GM19025 (cell line): ENCODE results near the gene ZNF468.
"Not testable (repeated sequence)": the region's sequence is repeated elsewhere in the genome, so short reads cannot be mapped to it uniquely, and the experiment has no call there.

Source experiments
- ATAC-seq: cut with Tn5 transposase; IDR thresholded peaks from one replicate; pipeline ENCODE4 v1.9.1; 2021; ENCODE audit warnings: mild to moderate bottlenecking, low read depth, moderate library complexity; ENCODE audit not compliant: unreplicated experiment

ZNF468 gene

DNA sequence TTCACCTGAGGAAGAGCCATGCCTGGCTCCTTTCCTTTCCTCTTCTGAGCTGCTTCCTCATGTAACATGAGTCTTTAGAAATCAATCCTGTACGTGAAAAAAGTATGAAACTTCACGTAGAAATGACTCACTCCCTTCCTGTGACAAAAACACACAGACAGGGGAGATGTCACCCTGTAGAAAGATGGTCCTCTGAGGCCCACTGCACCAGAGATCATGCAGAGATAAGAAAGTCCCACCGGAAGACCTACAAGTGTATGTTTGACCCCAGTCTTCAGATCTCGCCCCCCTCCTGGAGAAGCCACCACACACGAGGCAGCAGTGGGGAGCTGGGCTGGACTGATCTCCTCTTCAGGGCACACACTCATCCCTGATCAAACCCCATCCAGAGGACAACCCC, 23.9 kb downstream of the ZNF468 start:
- not testable (repeated sequence) for ATAC-seq

DNA sequence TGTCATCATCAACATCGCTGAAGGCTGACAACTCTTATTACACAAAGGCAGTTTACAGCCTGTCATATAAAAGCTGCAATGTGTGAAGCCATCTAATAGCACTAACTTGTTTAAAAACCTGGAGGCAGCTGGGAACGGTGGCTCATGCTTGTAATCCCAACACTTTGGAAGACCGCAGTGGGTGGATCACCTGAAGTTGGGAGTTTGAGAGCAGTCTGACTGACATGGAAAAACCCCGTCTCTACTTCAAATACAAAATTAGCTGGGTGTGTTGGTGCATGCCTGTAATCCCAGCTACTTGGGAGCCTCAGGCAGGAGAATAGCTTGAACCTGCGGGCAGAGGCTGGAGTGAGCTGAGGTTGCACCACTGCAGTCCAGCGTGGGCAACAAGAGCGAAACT, 27.6 kb downstream of the ZNF468 start:
- ATAC-seq = not testable (repeated sequence)

- no peak for ATAC-seq
These were observed 31.7 kb downstream of the ZNF468 start for GRCh38 chr19:52825765-52826164.

DNA sequence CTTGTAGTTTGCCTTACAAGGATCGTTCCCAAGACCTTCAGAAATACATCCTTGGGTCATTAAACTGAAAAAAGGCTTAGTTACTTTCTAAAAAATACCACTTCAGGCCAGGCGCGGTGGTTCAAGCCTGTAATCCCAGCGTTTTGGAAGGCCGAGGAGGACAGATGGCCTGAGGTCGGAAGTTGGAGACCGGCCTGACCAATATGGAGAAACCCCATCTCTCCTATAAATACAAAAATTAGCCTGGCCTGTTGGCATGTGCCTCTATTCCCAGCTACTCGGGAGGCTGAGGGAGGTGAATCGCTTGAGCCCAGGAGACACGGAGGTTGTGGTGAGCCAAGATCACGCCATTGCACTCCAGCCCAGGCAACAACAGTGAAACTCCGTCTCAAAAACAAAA, 33.7 kb downstream of the ZNF468 start:
- ATAC-seq = no peak

DNA sequence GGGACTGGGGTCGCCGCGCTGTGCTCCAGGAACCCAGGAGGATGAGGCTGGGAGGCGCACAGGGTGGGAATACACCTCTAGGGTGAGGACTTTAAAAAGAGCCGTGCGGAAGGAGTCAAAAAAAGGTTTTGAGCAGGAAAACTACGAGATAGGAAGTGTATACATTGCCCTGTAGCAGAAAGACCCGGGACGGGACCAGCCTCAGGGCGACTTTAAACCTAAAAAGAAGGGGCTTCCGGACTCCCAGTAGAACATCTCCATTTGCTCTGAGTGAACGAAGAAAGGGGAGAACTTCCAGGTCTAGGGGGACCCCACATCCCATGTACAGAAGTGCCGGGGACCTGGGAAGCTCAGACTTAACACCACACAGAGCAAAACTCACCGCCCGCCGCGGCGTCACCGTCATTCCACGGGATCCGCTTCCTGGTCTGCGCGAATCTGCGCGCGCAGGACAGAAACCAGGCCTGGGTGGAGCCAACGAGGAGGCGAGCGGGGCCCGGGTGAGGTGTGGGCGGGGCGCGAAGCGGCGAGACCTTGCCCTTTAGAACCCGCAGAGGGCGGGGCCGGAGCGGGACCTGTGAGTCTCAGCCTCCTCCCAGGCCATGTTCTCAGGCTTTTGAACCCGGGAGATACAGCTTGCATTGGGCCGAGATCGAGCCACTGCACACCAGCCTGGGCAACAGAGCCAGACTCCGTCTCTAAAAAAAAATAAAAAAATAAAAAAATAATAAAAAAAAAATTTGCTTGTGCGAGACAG, 36.0 kb downstream of the ZNF468 start, which contains the start of gene ZNF28:
Gene ZNF28 (minus strand): TSS at position 430 of the 757 bp plus-strand sequence. CDS start 3,675 bp downstream, outside the sequence.
- ATAC-seq = peak; percentile 95

DNA sequence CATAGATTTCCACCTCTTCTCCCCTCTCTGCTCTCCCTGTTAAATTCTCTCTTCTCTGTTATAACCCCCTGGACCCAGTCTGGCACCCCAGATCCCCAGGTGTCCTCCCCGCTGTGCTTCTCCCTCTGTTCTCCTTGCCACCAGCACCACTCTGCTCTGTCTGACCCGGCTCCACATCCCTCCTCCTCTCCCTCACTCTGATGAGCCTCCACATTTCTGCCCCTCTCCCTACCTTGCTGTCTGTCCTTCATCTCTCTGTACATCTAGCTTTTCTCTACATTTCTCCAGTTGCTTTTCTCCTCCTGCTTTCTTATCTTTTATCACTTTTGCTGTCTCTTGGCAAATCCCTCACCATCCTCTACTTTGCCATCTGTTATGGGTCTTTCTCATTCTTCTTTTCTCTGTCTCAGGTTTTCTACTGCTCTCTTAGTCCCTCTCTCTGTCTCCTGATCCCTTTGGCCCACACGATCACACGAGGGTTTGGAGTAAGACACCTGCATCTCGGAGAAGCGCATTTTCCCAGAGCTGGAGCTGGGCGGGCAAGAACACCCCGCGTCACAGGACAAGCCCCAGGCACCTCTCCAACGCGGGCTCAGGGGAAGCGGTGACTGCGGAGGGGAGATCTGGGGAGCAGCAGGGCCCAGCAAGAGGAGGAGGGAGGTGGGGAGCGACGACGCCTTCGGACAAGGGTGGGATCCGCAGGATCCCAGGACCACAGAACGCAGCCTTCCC, 36.8 kb downstream of the ZNF468 start:
- peak; percentile 11 for ATAC-seq

DNA sequence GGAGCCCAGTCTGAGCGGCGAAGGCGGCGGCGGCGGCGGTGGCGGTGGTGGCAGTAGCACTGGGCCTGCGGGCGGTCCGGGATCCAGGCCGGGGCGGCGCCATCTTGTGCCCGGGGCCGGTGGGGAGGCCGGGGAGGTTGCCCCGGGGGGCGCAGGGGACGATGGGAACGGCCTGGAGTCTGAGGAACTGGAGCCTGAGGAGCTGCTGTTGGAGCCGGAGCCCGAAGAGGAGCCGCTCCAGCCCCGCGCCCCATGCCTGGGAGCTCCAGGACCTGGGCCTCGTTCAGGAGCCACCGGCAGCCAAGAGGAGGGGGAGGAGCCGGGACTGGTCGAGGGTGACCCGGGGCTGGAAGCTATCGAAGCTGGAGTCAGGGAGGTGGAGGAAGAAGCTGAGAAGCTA, 47.6 kb downstream of the ZNF468 start:
- ATAC-seq = no peak

- not testable (repeated sequence) for ATAC-seq
These were observed 57.3 kb downstream of the ZNF468 start for GRCh38 chr19:52799950-52800640.

- no peak for ATAC-seq
These were observed 68.0 kb downstream of the ZNF468 start for GRCh38 chr19:52789440-52789839.
